ENCODE data around the gene KIF26A.

The KIF26A gene

GRCh38 chr14:104182857-104183425, 44.6 kb downstream of the KIF26A start:
- DNase-seq (ENCODE audit: low spot score) = no peak
- no peak for TF ChIP-seq CTCF (IDR thresholded peaks at IDR 0.05)
- Histone ChIP-seq H3K27ac (no peak overlapping the region), H3K4me3 (no peak overlapping the region)

GRCh38 chr14:104183796-104184195, 45.4 kb downstream of the KIF26A start:
- TF ChIP-seq CTCF (IDR thresholded peaks at IDR 0.05) = no peak
- Histone ChIP-seq H3K27ac (no peak overlapping the region), H3K4me3 (no peak overlapping the region)
- DNase-seq (ENCODE audit: low spot score) = no peak

- no peak overlapping the region for H3K4me3 ChIP-seq
- H3K27ac ChIP-seq = no peak overlapping the region
- DNase-seq (ENCODE audit: low spot score) = no peak
- no peak for TF ChIP-seq CTCF (IDR thresholded peaks at IDR 0.05)
Observed at GRCh38 chr14:104184506-104184905, 46.1 kb downstream of the KIF26A start.

- DNase-seq (ENCODE audit: low spot score) = no peak
- TF ChIP-seq CTCF (IDR thresholded peaks at IDR 0.05) = no peak
- H3K27ac ChIP-seq = no peak overlapping the region
- H3K4me3 ChIP-seq = no peak overlapping the region
Observed at GRCh38 chr14:104184911-104185499, 46.6 kb downstream of the KIF26A start.

DNA sequence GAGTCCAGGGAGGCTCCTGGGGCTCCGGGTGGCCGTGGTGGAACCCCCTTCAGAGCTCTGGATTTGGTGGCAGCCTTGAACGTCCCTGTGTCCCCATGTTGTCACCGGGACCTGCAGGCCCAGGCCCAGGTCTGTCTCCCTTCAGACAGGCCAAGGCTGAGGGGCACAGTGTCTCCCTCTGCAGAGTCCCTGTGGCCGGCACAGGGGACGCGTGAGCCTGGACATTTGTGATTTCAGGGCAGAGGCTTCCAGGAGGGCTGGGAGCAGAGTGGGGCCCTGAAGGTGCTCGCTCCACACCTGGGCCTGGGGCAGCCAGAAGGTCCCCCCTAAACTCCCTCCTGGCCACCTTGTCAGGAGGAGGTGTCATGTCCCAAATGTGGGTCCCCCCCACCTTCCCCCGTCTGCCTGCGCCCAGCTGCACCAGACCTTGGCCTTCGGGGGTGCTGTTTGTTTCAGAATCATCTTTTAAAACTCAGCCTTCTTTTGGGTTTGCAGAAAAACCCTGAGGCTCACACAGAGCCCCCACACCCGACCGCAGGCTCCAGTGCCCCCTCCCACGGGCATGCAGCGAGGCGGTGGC, 47.6 kb downstream of the KIF26A start:
- TF ChIP-seq CTCF (IDR thresholded peaks at IDR 0.05) = no peak
- no peak for DNase-seq (ENCODE audit: low spot score)
- Histone ChIP-seq H3K27ac (no peak overlapping the region), H3K4me3 (no peak overlapping the region)

DNA sequence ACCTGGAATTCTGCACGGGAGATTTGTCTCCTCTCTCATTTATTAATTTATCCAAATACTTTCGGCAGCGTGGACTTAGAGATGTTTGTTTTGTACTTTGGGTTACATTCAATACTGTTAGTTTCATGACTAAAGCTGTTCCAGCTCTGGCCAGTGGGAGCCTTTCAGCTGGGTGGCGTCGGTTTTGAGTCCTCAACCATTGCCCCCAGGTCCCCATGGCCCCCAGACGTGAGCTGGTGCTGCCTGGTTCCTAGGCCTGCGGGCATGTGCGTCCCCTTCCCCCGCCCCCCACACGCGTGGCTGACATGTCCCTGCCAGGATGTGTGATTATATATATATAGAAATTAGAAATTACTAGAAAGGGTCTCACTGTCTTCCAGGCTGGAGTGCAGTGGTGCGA, 48.2 kb downstream of the KIF26A start:
- DNase-seq (ENCODE audit: low spot score) = no peak
- Histone ChIP-seq H3K27ac (no peak overlapping the region), H3K4me3 (no peak overlapping the region)
- no peak for TF ChIP-seq CTCF (IDR thresholded peaks at IDR 0.05)
